ENCODE data around the gene S100A1. TPM values are rescaled to one million over a fixed set of nuclear protein-coding genes. Genes with fewer than 3 reads are reported as not detected.

S100A1 gene
- total and polyA plus RNA-seq, 2 of the 8 experiments (the other 6 are each of a cell fraction or from before 2014, with no cell fraction given): 2.0 TPM; not detected in 1

DNA sequence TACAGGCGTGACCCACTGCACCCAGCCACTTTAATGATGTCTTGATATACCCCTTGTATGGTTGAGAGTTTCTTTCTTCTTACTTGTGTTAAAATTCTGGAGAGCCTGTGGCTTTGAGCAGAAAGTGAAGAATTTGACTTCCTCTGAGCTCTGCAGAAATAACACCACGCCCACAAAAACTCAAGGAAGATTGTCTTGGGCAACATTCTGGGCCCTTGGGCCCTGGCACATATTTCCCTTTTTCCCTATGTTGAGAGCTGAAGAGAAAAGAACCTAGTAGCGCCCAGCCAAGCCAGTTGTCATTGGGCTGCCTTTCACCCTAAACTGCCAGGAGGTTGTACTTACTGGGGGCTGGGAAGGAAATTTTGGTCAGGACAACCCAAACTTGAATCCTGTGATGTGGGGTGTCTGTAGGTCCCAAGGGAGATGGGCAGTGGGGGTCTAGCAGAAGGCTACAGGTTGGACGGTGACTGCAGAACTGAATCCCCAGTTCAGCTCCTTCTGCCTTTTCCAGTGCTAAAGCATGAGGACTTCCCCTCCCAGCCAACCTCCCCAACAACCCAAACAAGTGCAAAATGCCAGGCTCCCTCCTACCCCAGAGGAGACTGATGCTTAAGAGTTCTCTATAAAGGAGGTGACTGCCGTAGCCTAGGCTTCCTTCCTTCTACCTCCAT, 18.6 kb downstream of the S100A1 start:
- H3K14ac ChIP-seq (ENCODE audit: insufficient read length): no peak overlapping the region
- H3K27me3 ChIP-seq (replicated peaks in 1 of 4; ENCODE audit: control insufficient read depth in 3 of 4, extremely low read depth in 1 of 4, insufficient read depth in 3 of 4, low read length in 3 of 4): no peaks in the 10 kb centered on the region
- peaks cover 5% of the 10 kb centered on the region in 2 experiments for H4K20me1 ChIP-seq (replicated peaks in 1 of 2; ENCODE audit: control insufficient read depth in 1 of 2, insufficient read depth in 2 of 2, low read length in 2 of 2)
- H4K5ac ChIP-seq (ENCODE audit: insufficient read length, low read depth, low read length): no peak overlapping the region
- no peaks in the 10 kb centered on the region for H3K23me2 ChIP-seq (ENCODE audit: low read depth, low read length)
- H2BK120ac ChIP-seq (replicated peaks; ENCODE audit: low read depth, low read length): no peak overlapping the region
- FAIRE-seq (no peak), DNase-seq (ENCODE audit: low read depth in 1 of 2, low spot score in 2 of 2) (no peak)
- no peak overlapping the region for H3K18ac ChIP-seq (ENCODE audit: extremely low read depth, low read length)
- no peak overlapping the region for H3K56ac ChIP-seq (replicated peaks; ENCODE audit: insufficient read length, low read depth, low read length)
- H2BK12ac ChIP-seq (ENCODE audit: low read depth, low read length): no peak overlapping the region
- 87% methylated on average over 5 of the region's 5 CpGs; no CpG with 5 or more reads in 1 of the 2 experiments for WGBS, 2 experiments (ENCODE audit: extremely low coverage in 1 of 2, insufficient coverage in 1 of 2, insufficient read length in 1 of 2, insufficient replicate concordance in 2 of 2, low coverage in 1 of 2, low lambda C conversion rate in 2 of 2, missing lambda C conversion rate in 1 of 2)
- H4K8ac ChIP-seq (ENCODE audit: extremely low read depth, insufficient read depth, low read length): no peak overlapping the region
- no peak overlapping the region for H2AK5ac ChIP-seq (ENCODE audit: low read depth, low read length)
- TF ChIP-seq SRF (IDR thresholded peaks at IDR 0.05; ENCODE audit: low read depth, low read length) (no peak), TBP (IDR thresholded peaks at IDR 0.05; ENCODE audit: low read depth, low read length) (no peak), TAF7 (optimal IDR thresholded peaks at IDR 0.05; ENCODE audit: borderline replicate concordance, low read depth, low read length) (no peak), RBBP5 (IDR thresholded peaks at IDR 0.05; ENCODE audit: borderline replicate concordance, low read depth, low read length) (no peak)
- H4K91ac ChIP-seq (replicated peaks; ENCODE audit: insufficient read length, low read length): no peak overlapping the region
- POLR2A ChIA-PET (ENCODE audit: partially characterized antibody): interaction anchor here (0.9 to 16.2 kb wide), 13 partner anchors 11 to 330 kb away, joined by 3 to 343 read pairs (median 4); partner anchors contain the start of genes CHTOP, ILF2, JTB and S100A1
- no peak overlapping the region for H2AFZ ChIP-seq (ENCODE audit: low read length)
- peaks cover 28 to 43% (median 40%) of the 10 kb centered on the region in 4 experiments for H3K36me3 ChIP-seq (ENCODE audit: control insufficient read depth in 2 of 4, insufficient read depth in 4 of 4, low read length in 3 of 4)
- no peak overlapping the region for H3K4me2 ChIP-seq (ENCODE audit: insufficient read depth in 1 of 2, low read depth in 2 of 2, low read length in 2 of 2)
- 0 out of 4 replicates have a peak, but pooled peaks cover 0 to under 1% of the 10 kb centered on the region in 2 experiments for H3K79me2 ChIP-seq (ENCODE audit: control insufficient read depth in 1 of 2, insufficient read depth in 2 of 2, low read length in 2 of 2)
- H2BK20ac ChIP-seq (ENCODE audit: low read length): no peak overlapping the region
- no peak overlapping the region for H2BK5ac ChIP-seq (ENCODE audit: low read depth, low read length)
- H2BK15ac ChIP-seq (ENCODE audit: low read length): no peak overlapping the region
- H3K4me3 ChIP-seq (ENCODE audit: extremely low read depth in 1 of 4, insufficient read depth in 2 of 4, low read depth in 3 of 4, low read length in 4 of 4): no peak overlapping the region
- no peak overlapping the region for H3K27ac ChIP-seq (ENCODE audit: low read depth, low read length)
- no peaks in the 10 kb centered on the region for H3K9me3 ChIP-seq (ENCODE audit: insufficient read depth in 2 of 2, low read depth in 1 of 2, low read length in 1 of 2)
- H3K23ac ChIP-seq (ENCODE audit: insufficient read length): no peak overlapping the region
- peaks cover 0 to 3% (median 0%) of the 10 kb centered on the region in 4 experiments; a peak in 1 of 7 replicates for H3K4me1 ChIP-seq (replicated peaks in 1 of 4; ENCODE audit: control insufficient read depth in 3 of 4, insufficient read depth in 4 of 4, low read length in 3 of 4)
- no peak overlapping the region for H3K9ac ChIP-seq (replicated peaks in 1 of 4; ENCODE audit: extremely low read depth in 1 of 4, low read depth in 3 of 4, low read length in 3 of 4)
- H3K4ac ChIP-seq (replicated peaks; ENCODE audit: insufficient read length, low read depth, low read length): no peak overlapping the region
- CTCF ChIA-PET (ENCODE audit: partially characterized antibody): interaction anchor here (0.8 to 1.9 kb wide), 9 partner anchors 9 to 152 kb away, joined by 3 to 7 read pairs (median 4); partner anchors contain the start of genes CHTOP and S100A13
- H3K79me1 ChIP-seq (ENCODE audit: low read depth, low read length): no peaks in the 10 kb centered on the region

All from H1 (cell line).